ENCODE results near the gene ALKBH7. TPM values are rescaled to one million over a fixed set of nuclear protein-coding genes. Genes with fewer than 3 reads are reported as not detected.
A peak's percentile ranks its signal among the peaks of the same experiment; 100 is the strongest.

ALKBH7 gene
- polyA plus RNA-seq, 1 donor from 2014 or later, result 96.4 TPM

DNA sequence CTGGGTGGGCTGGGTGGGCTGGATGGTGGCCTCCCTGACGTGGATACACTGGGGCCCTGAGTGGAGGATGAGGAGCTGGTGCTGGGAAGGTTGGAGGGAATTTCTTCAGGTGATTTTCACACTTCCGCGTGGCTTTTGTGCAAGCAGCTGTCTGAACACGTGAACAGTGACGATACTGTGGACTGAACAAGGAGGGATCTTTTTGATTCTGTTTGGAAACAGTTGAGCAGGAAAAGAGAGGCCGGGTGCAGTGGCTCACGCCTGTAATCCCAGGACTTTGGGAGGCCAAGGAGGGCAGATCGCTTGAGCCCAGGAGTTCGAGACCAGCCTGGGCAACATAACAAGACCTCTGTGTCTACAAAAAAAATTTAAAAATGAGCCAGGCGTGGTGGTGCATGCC lies 29.5 kb downstream of the ALKBH7 start:
- no peaks in the 10 kb centered on the region for H3K9me3 Mint-ChIP-seq
- H3K27me3 Mint-ChIP-seq, result peaks cover 2% of the 10 kb centered on the region
- no peaks in the 10 kb centered on the region for H3K36me3 Mint-ChIP-seq
- H3K27ac Mint-ChIP-seq, result no peak overlapping the region
- H3K4me1 Mint-ChIP-seq, result peaks cover 0 to 6% (median 2%) of the 10 kb centered on the region in 3 donors
- no peak overlapping the region for H3K4me3 Mint-ChIP-seq

GRCh38 chr19:6402837-6403608 lies 30.4 kb downstream of the ALKBH7 start:
- H3K27me3 Mint-ChIP-seq, result peaks cover 2% of the 10 kb centered on the region
- no peak overlapping the region for H3K4me3 Mint-ChIP-seq
- no peak overlapping the region for H3K27ac Mint-ChIP-seq
- H3K4me1 Mint-ChIP-seq, result peaks cover 0 to 6% (median 2%) of the 10 kb centered on the region in 3 donors
- no peaks in the 10 kb centered on the region for H3K36me3 Mint-ChIP-seq
- H3K9me3 Mint-ChIP-seq, result no peaks in the 10 kb centered on the region

DNA sequence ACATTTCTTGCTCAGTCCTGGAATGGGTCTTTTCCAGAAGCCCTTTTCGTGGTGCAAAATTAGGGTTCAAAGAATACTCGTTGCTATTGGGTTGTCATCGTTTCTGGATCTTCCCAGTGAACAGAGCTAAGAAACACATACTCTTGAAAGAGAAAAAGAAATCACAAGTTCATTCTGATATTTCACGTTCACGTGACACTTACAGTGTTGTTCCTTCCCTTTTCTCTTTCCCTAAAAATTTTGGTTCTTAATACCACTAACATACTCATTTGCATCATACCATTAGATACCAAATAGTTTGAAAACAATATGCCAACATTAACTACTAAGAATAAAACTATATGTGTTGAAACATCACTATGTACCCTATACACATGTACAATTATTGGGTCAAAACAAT lies 33.8 kb downstream of the ALKBH7 start:
- Mint-ChIP-seq H3K36me3 (no peaks in the 10 kb centered on the region), H3K4me1 (peaks cover 0 to 6% (median 2%) of the 10 kb centered on the region in 3 donors), H3K27me3 (no peaks in the 10 kb centered on the region), H3K9me3 (no peaks in the 10 kb centered on the region), H3K4me3 (no peak overlapping the region), H3K27ac (no peak overlapping the region)

GRCh38 chr19:6409346-6409745 lies 36.8 kb downstream of the ALKBH7 start:
- no peaks in the 10 kb centered on the region for H3K9me3 Mint-ChIP-seq
- no peaks in the 10 kb centered on the region for H3K4me1 Mint-ChIP-seq
- H3K27ac Mint-ChIP-seq, result no peak overlapping the region
- H3K36me3 Mint-ChIP-seq, result no peaks in the 10 kb centered on the region
- no peaks in the 10 kb centered on the region for H3K27me3 Mint-ChIP-seq
- H3K4me3 Mint-ChIP-seq, result no peak overlapping the region

DNA sequence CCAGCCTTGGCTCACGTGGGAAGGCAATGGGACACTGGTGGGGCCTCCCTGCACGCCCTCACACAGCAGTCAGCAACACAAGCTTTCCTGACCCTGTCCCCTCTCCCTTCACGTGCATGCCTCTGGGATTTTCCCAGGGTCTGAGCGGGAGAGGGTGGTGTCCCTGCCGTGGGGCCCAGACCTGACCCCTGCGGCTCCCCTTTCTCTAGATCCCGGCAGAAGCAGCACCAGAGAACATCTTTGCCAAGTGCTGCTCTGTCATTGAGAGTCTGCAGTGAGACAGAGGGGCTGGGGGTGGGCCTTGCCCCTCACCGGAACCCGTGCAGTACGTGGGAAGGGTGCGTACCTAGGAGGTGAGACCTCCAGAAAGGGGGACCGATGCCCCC lies 39.5 kb downstream of the ALKBH7 start:
- Mint-ChIP-seq H3K9me3 (no peaks in the 10 kb centered on the region), H3K27ac (no peak overlapping the region), H3K4me1 (no peaks in the 10 kb centered on the region), H3K36me3 (no peaks in the 10 kb centered on the region), H3K27me3 (no peaks in the 10 kb centered on the region), H3K4me3 (no peak overlapping the region)

GRCh38 chr19:6412447-6413091 lies 40.0 kb downstream of the ALKBH7 start:
- Mint-ChIP-seq H3K27ac (no peak overlapping the region), H3K36me3 (no peaks in the 10 kb centered on the region), H3K27me3 (no peaks in the 10 kb centered on the region), H3K4me3 (no peak overlapping the region), H3K9me3 (no peaks in the 10 kb centered on the region), H3K4me1 (no peaks in the 10 kb centered on the region)

DNA sequence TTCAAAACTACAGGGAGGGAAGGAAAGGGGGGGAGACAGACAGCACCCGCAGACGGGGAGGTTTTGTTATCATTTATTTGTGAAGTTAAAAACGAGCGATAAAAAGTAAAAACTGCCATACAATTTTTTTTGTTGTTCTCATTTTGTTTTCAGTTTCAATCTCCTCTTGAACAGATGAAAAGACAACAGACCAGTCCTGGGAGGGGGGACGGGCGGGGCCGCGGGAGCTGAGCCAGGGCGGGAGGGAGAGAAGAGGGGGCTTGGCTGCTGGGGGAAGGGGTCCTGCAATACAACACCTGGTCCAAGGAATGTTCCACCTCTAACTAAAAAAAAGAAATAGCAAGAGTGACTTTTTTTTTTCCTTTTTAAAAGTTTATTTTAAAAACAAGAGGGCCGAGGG lies 40.7 kb downstream of the ALKBH7 start:
- H3K27ac Mint-ChIP-seq, result no peak overlapping the region
- H3K27me3 Mint-ChIP-seq, result no peaks in the 10 kb centered on the region
- H3K4me3 Mint-ChIP-seq, result no peak overlapping the region
- H3K36me3 Mint-ChIP-seq, result no peaks in the 10 kb centered on the region
- H3K9me3 Mint-ChIP-seq, result no peaks in the 10 kb centered on the region
- no peaks in the 10 kb centered on the region for H3K4me1 Mint-ChIP-seq

DNA sequence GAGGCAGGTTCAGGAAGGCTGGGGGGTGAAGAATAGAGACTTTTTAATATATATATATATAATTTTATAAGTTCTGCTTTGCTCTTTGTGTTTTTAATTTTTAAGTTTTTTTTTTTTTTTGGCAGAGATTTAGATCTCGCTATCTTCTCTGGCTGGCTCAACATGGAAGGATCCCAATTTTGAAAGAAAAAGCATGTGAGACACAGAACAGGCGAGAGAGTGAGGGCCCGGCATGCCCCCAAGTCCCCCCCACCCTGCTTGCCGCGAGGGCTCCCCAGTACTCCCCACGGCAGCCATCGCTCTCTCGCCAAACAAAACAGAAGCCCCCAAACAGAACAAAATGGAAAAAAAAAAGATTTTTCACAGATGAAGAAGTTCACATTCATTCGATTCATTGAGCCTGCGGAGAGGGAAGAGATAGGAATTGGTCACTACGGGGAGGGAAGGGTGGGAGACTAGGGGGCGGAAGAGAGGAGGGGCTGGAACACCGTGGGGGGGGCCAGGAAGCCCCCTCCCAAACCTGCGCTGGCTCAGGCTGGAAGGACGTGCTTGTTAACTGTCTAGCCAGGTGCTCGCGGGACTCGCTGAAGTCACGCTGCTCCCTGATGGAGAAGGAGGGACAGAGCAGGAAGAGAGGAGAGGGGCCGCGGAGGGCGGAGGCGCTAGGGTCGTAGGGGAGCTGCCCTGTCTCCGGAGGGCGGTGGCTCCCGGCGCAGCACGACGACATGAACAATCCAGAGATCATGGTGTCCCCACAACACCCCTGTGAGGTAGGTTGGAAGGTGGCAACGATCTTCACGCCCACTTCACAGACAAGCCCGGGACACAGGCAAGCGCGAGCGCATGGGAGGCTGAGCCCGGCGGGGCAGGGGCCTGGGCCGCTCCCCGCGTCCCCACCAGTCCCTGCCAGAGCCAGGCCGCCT lies 41.4 kb downstream of the ALKBH7 start:
- peak overlapping the region in 1 of 3 donors; percentile 12 for H3K27ac Mint-ChIP-seq

GRCh38 chr19:6414793-6415590 lies 42.4 kb downstream of the ALKBH7 start:
- no peak overlapping the region for H3K4me3 Mint-ChIP-seq
- H3K9me3 Mint-ChIP-seq, result no peaks in the 10 kb centered on the region
- H3K36me3 Mint-ChIP-seq, result no peaks in the 10 kb centered on the region
- H3K27me3 Mint-ChIP-seq, result no peaks in the 10 kb centered on the region
- no peak overlapping the region for H3K27ac Mint-ChIP-seq
- no peaks in the 10 kb centered on the region for H3K4me1 Mint-ChIP-seq

More for the DNA sequence above, 41.4 kb downstream of the ALKBH7 start:
- Mint-ChIP-seq H3K4me3 (no peak overlapping the region), H3K36me3 (no peaks in the 10 kb centered on the region), H3K27me3 (no peaks in the 10 kb centered on the region), H3K4me1 (no peaks in the 10 kb centered on the region), H3K9me3 (no peaks in the 10 kb centered on the region)

- no peaks in the 10 kb centered on the region for H3K9me3 Mint-ChIP-seq
- H3K4me3 Mint-ChIP-seq, result no peak overlapping the region
- H3K27ac Mint-ChIP-seq, result no peak overlapping the region
- no peaks in the 10 kb centered on the region for H3K27me3 Mint-ChIP-seq
- no peaks in the 10 kb centered on the region for H3K36me3 Mint-ChIP-seq
- no peaks in the 10 kb centered on the region for H3K4me1 Mint-ChIP-seq
These were observed 43.1 kb downstream of the ALKBH7 start for GRCh38 chr19:6415591-6416190.

DNA sequence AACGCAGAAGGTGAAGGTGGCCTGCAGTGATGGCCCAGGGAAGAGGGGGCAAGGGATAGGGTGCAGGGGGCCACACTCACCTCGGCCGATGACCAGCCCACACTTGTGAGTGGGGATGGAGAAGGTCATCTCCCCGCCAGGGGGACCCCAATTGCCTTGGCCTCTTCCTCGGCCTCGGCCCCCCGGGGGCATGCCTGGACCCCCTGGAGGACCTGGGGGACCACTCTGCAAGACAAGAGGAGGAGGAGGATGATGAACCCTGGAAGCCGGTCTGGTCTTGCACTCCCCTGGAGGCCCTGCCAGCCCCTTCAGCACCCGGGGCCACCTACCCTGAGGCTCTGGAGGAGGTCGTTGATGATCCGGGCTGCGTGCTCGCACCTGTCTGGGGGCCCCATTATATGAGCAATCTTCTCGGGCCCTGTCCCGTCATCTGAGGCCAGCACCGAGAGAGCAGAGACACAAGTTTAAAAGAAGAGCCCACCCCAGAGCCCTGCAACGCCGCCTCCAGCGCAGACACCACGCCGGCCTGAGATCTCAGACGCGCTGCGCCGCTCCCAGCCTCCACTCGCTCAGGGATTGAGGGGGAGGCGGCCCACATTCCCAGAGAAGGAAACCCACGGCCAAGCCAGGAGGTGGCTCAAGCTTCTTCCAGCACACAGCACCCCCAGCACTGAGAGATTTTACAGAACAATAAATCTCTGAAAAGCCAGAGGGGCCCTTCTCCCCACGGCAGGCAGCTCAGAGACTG lies 44.2 kb downstream of the ALKBH7 start:
- peaks cover 0 to 4% (median 0%) of the 10 kb centered on the region in 3 donors for H3K4me1 Mint-ChIP-seq
- H3K36me3 Mint-ChIP-seq, result no peaks in the 10 kb centered on the region
- no peaks in the 10 kb centered on the region for H3K27me3 Mint-ChIP-seq
- H3K4me3 Mint-ChIP-seq, result peak overlapping the region in 2 of 4 donors; percentile 7 to 52
- no peak overlapping the region for H3K27ac Mint-ChIP-seq
- no peaks in the 10 kb centered on the region for H3K9me3 Mint-ChIP-seq

GRCh38 chr19:6417713-6418561 lies 45.3 kb downstream of the ALKBH7 start:
- Mint-ChIP-seq H3K4me1 (peaks cover 0 to 14% (median 7%) of the 10 kb centered on the region in 3 donors), H3K4me3 (peak overlapping the region in 1 of 4 donors; percentile 7), H3K27ac (no peak overlapping the region), H3K9me3 (no peaks in the 10 kb centered on the region), H3K27me3 (no peaks in the 10 kb centered on the region), H3K36me3 (no peaks in the 10 kb centered on the region)

DNA sequence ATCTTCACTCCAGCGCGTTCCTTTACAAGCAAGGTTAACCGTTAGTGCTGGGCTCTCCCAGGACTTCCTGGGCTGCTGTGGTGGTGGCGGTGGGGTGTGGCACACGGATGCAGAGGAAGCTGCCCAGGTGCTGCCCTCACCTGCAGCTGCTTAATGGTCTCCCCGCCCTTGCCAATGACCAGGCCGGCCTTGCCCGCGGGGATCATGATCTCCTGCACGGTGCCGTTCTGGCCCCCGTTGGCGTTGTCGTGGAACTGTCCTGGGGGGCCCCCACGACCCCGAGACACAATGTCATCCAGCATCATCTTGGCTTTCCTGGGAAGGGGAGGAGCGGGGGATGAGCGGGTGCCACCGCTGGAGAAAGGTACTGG lies 46.0 kb downstream of the ALKBH7 start:
- peaks cover 0 to 18% (median 12%) of the 10 kb centered on the region in 3 donors for H3K4me1 Mint-ChIP-seq
- no peaks in the 10 kb centered on the region for H3K36me3 Mint-ChIP-seq
- H3K27me3 Mint-ChIP-seq, result no peaks in the 10 kb centered on the region
- H3K27ac Mint-ChIP-seq, result no peak overlapping the region
- no peaks in the 10 kb centered on the region for H3K9me3 Mint-ChIP-seq
- H3K4me3 Mint-ChIP-seq, result peak overlapping the region in 1 of 4 donors; percentile 21

Measured in IgD-negative memory B cell (primary cell).